Measurements from ENCODE around the gene RNF207.
A peak's percentile ranks its signal among the peaks of the same experiment; 100 is the strongest.
"Not testable (repeated sequence)": the region's sequence is repeated elsewhere in the genome, so short reads cannot be mapped to it uniquely, and the experiment has no call there.

Gene RNF207

DNA sequence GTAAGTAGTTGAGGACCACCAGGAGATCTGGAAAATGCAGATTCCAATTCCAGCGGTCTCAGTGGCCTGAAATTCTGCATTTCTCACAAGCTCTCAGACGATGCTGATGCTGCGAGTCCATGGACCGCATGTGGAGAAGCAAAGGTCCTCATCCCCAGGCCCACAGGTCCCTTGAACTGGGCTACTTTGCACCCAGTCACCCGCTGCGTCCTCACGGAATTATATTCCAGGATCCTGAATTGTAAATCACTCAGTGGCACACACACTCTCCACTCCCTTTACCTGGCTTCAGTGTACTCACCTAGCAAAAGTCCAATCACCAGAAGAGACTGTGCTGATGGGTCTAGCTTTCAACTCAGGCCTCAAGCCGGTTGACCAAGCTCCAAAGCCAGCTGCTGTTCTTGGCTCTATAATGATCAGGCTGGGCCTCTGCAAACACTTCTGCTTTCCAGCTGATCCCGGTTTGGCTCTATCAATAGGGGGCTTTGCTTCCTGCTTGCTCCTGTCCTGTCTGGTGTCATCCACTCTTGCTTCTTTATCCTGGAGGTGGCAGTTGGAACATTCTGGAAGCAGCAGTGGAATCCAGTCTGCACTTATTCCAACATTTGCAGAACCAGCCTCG is 5.6 kb upstream of the RNF207 start:
- no peak for DNase-seq

DNA sequence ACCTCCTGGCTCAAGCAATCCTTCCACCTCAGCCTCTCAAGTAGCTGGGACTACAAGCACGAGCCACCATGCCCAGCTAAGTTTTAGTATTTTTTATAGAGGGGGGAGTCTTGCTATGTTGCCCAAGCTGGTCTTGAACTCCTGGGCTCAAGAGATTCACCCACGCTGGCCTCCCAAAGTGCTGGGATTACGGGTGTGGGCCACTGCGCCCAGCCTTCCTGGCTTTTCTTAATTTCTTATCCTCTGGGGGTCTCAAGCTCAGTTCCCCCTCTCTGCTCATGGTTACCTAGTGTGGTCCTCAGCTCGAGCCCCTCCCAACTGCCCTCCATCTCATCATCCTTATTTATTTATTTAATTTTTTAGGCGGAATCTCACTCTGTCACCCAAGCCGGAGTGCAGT is 3.7 kb upstream of the RNF207 start:
- DNase-seq: no peak

DNA sequence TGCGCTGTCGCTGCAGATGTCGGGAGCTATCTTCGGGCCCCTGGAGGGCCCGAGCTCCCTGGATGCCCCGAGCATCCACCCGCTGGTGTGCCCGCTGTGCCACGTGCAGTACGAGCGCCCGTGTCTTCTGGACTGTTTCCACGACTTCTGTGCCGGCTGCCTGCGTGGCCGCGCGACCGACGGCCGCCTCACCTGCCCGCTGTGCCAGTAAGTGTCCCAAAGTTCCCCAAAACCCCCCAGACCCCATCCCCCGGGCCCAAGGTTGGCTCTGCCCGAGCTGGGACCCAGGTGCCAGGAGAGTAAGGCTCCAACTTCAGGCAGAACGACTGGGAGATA is 569 bp downstream of the RNF207 start:
- no peak for DNase-seq

DNA sequence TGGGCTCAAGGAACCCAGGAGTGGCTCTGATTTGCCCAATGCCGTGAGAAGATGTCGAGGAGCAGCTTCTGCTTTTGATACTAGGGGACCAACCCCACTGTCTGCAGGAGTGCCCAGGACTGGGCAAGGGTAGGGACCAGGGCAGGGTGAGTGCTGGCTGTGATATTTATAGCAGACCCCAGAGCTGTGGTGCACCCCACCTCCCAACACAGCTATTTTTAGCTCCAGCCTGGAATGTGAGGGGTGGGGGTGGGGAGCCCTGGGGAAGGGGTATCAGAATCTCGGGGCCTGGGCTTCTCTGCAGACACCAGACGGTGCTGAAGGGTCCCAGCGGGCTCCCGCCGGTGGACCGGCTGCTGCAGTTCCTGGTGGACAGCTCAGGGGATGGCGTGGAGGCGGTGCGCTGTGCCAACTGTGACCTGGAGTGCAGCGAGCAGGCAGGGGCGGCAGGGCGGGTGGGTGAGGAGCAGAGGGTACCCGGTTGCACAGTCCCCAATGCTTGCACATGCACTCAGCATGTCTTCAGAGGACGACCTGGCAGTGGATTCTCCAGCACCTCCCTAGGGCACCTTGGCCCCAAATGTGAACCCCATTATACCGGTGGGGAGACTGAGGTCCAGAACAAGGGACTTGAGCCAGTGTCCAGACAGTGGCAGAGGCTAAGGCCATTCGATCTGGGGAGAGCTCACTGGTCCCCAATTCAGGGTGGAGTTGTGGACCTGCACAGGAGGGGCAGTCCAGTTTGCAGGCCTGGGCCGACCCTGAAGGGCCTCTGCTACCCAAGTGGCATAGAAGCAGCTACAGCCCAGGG is 1.4 kb downstream of the RNF207 start:
- DNase-seq: no peak

DNA sequence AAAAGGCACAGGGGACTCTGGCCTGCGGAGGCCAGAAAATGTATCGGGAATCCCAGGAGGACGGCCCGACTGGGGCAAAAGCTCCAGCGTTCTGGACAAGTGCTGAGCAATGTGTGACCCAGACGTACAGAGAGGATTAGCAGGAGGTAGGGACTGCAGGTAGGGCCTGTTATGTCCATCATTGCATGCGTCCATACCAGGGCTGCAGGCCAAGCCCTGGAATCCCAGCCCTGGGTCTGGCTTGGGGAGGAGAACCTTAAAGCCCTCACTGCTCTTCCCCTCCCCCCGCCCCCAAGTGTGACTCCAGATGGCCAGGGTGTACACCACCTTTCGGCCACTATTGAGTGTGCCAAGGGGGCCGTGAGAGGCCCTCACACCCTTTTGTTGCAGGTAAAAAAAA is 2.0 kb downstream of the RNF207 start:
- no peak for DNase-seq

DNA sequence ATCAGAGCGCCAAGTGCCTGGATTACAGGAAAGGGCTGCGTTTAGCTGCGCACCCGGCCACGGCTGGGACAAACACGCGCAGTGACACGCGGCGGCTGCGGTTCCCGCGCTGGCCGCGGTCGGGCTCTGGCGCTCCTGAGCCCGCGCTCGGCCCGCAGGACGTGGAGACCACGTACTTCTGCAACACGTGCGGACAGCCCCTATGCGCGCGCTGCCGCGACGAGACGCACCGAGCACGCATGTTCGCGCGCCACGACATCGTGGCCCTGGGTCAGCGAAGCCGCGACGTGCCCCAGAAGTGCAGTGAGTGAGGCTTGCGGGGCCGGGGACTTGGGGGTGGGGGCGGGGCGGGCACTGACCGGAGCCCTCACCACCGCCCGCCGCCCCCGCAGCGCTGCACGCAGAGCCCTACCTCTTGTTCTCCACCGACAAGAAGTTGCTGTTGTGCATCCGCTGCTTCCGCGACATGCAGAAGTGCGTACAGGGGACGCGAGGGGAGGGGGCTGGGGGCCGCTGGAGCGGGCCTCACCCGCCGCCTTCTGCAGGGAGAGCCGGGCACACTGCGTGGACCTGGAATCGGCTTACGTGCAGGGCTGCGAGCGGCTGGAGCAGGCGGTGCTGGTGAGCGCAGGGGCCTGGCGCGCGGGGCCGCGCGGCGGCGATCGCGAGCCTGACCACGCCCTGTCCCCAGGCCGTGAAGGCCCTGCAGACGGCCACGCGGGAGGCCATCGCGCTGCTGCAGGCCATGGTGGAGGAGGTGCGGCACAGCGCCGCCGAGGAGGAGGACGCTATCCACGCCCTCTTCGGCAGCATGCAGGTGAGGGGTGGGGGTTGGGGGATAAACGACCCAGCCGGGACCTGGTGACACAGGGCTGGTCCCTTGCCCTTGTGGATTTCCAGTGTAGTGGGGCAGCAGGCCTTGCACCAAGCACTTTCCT is 3.1 kb downstream of the RNF207 start:
- peak; percentile 59 for DNase-seq

DNA sequence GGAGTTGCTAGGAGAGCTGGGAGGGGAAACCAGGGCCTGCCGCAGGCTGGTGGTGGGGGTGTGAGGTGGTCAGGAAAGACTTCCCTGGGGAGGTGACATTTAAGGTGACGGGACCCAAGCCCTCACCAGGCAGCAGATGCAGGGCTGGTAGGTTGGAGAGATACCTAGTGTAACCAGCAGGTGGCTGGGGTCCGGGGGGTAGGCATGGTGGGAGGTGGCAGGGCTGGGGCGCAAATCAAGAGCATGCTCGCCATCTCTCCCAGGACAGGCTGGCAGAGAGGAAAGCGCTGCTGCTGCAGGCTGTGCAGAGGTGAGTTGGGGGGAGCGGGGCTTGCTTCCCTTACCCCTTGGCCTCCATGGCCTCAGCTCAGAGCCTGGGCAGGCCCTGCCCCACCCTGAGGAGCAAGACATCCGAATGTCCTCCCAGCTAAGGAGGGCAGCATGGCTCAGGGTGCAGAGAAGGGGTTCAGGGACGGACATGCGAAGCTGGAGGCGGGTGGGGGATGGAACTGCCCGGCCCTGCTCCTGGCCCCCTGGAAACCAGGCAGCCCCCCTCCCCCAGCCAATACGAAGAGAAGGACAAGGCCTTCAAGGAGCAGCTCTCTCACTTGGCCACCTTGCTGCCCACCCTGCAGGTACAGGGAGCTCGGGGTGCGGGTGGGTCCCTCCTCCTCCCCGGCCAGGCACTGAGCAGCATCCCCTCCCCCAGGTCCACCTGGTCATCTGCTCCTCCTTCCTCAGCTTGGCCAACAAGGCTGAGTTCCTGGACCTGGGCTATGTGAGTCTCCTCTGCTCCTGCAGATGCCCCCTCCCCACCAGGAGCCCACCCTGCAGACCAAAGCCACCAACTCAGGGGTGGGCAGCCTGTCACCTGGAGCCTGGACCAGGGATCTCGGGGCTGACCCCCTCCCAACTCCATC is 4.0 kb downstream of the RNF207 start:
- DNase-seq: no peak

DNA sequence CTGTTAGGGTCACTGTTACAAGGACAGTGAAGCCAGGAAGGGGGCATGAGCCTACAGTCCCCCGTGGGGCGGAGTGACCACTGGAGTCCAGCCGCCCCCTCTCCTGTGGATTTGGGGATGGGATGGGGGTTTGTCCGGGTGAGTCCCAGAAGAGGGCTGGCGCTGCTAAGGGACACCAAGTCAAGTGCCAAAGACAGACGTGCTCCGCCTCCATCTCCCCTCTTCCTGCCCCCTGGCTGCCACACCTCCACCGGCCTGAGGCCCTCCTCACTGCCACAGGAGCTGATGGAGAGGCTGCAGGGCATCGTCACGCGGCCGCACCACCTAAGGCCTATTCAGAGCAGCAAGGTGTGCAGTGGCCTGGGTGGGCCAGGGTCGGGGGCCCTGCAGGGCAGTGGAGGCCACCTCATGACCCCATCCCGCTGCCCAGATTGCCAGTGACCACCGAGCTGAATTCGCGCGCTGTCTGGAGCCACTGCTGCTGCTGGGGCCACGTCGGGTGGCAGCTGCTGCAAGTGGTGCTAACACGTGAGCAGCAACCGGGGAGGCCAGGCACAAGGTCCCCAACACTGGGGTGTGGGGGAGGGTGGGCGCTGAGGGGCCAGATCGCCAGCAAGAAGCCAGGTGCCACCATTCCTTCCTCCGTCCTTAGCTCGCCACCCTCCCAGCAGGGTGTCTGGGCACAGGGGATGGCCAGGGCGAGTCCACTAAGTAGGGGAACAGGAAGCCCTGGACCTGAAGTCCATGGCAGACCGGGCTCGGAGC is 4.9 kb downstream of the RNF207 start:
- no peak for DNase-seq

DNA sequence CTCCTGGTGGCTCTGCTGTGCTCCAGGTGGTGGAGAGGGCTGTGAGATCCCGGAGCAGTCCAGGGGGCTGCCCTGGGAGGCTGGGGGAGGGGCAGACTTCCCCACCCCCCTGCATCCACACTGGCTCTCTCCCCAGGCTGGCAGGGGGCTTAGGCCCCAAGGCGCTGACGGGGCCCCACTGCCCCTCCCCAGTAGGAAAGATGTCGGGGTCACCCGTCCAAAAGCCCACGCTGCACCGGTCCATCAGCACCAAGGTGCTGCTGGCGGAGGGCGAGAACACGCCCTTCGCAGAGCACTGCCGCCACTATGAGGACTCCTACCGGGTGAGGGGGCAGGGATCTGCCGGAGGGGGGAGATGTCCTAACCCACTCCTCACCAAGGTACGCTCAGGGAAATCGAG is 5.8 kb downstream of the RNF207 start:
- DNase-seq: no peak

DNA sequence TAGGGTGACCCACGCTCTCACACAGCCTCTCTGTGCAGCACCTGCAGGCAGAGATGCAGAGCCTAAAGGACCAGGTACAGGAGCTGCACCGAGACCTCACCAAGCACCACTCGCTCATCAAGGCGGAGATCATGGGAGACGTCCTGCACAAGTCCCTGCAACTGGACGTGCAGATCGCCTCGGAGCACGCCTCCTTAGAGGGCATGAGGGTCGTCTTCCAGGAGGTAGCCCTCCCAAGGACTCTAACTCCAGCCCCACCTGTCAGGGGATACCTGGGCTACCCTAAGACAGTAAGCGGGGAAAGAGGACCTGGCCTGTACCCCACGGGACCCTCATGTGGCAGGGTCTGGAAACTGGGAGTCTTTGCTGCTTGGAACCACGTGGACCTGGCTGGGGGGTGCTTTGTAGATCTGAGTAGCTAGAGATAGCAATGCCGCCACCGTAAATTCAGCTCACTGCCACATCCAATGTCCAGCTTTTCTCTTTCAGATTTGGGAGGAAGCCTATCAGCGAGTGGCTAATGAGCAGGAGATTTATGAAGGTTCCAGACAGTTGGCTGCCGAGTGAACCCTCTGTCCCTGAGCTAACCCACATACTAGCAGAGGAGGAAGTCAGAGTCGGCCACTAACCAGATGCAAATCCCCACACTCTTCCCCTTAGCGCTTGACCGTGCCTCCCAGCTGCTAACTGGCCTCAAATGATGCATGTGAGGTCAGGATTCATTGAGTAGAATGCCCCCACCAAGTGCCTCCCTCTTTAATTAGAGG is 6.5 kb downstream of the RNF207 start:
- DNase-seq: no peak

DNA sequence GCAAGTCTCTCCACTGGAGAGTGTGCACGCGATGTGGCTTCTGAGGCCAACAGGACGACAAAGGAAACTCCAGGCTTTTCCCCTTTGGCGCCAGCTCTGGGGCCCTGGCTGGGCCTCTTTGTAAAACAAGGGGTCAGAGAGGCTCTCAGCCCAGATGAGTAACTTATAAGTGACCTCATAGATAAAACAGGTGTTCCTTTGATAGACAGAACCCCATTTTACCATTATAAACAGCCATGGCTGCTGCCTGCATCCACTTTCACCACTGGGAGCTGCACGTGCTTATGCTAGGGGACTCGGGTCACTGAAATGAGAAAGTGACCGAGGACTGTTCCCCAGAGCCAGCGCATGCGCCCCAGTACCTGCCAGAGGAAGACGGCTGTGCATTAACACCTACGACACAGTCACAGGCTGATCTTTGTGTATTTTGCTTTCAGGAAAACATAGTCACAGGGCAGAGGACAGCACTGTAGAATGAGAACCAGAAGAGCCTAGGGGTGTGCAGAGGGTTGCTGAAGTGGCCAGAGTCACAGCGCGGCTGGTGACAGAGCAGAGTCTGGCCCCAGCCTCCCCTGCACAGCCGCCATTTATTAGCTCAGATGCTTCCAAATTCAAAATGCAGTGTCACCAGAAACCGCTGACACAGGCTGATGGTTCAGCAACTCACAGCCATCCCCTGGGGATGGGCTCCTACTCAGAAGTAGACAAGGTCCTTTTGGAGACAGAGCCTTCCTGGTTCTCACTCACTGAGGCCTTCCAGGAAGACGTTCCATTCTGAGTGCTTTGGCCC is 12.7 kb downstream of the RNF207 start:
- no peak for DNase-seq

DNA sequence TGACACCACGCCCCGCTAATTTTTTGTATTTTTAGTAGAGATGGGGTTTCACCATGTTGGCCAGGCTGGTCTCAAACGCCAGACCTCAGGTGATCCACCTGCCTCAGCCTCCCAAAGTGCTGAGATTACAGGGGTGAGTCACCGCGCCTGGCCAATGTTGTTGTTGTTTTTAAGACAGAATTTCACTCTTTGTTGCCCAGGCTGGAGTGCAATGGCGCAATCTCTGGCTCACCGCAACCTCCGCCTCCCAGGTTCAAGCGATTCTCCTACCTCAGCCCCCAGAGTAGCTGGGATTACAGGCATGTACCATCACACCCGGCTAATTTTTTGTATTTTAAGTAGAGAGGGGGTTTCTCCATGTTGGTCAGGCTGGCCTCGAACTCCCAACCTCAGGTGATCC is 13.7 kb downstream of the RNF207 start:
- DNase-seq: not testable (repeated sequence)

DNA sequence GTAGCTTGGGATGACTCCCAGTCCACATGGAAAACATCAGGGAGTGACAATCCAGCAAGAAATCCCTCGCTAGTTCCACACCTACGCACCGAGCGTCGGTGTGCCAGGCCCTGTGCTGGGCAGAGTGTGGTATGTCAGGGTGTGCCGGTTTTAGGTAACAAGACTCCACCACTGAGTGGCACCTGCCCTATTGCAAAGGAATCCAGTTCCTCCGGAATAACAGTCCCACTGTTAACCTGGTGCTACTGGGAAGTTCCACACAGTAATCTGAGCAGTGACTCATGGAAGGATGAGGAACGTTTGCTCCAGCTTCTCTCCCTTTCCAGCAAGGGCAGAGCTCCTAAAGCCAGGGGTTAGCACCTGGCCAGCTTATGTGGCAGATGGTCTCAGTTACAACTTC is 14.3 kb downstream of the RNF207 start:
- DNase-seq: no peak

DNA sequence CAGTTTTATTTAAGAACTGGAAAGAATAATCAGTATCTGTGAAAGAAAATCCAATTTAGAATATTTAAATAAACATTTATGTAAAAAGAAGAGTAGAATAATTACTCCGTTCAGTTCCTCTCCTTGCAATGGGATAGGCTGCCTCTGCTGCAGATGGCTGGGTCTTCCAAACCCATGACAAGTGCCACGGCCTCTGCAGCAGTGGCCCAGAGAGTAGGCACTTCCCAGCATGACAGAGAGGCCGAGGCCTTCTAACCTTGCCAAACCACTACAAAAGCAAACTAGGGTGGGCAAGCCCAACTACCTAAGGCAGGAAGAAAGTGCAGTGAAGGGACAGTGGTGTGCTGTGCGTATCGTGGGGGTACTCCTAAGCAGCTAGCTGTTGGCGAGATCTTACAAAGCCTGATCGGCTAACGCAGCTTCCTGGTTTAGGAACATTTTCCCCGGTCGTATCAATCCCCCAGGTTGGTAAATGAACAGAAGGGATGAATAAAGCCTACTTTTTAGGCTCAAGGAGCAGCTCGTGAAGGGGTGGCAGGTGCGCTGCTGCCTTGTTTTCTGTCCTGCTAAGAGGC is 15.4 kb downstream of the RNF207 start:
- no peak for DNase-seq

DNA sequence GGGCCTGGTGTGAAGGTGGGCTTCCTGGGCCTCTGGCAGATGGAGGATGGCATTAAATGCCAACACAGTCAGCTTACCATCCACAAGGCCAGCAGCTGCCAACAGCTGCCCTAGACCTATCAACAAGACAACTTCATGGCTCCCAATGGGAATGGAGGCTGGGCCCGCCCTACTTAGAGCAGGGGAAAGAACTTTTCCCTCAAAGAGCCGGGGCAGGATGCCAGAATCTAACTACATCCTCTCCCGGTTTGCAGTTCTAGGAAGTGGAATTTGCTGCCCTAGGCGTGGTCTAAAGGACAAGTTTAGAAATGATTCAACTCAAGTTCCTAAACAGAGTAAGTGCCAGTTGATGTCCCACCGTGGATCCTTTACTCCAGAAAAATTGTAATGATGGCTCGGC is 16.7 kb downstream of the RNF207 start:
- DNase-seq: peak; percentile 43

DNA sequence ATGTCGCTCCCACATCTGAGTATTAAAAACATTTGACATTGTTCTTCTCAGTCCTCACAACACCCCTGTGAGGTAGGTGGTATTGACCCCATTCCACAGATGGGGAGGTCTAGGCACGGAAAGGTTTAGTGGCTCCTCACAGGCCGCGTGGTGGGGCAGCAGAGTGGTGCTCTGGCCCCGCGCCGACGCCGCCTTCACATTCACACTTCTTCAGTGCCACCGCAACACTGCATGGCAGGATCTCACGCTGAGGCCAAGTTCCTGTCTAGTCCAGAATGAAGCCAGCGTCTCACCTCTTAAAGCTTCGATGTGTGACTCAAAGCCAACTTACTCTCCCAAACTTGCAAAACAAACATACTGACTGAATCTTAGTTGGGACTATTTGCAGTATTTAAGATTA is 17.7 kb downstream of the RNF207 start:
- DNase-seq: no peak

DNA sequence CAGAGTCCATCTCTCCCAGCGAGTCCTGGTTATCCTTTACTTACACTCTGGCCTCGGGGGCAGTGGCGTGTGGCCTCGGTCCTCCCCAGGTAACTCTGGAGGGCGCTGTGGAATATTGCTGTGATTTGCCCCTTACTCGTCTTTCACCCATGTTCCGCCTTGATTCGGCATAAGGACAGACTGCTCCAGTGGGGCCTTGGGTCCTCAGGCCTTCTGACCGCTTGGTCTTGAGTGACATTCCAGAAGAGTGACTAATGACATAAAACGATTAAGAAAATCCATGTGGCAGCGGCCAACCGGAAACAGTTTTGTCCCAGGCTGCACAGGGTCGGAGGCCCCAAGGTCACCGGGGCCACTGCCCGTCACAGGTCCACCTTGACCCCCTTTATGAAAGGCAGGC is 18.8 kb downstream of the RNF207 start:
- DNase-seq: no peak

DNA sequence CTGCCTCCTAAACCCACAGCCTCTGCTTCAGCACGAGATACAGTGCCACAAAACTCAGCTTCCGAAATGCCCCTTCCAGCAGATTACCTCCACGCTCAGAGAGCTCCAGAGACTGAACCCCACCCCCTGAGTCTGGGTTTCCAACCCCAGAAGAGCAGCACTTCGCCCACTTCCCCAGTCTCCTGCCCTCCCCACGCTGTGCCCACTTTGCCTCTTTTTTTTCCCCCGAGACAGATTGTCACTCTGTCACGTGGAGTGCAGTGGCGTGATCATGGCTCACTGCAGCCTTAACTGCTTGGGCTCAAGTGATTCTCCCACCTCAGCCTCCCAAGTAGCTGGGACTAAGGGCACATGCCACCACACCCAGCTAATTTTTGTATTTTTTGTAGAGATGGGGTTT is 19.7 kb downstream of the RNF207 start:
- no peak for DNase-seq

DNA sequence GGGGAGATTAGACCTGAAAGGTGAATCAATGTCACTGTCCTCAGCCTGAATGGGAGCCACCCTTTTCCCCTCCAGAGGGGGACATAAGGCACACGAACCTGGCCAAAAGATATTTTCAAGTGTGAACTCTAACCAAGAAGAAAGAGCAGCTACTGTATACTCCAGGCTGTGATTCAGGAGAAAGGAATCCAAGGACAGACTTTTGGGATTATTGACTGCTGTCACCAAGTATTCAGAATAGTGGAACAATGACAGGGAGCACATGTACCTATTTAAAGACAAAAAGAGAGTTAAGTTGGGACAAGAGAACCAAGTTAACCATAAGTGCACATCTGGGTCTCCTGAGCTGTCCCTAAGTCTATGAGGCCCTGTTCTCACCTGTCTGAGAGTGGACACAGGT is 27.5 kb downstream of the RNF207 start:
- no peak for DNase-seq
